ENCODE results near the gene STX8.
"Not testable (repeated sequence)": the region's sequence is repeated elsewhere in the genome, so short reads cannot be mapped to it uniquely, and the experiment has no call there.

STX8 gene, protein sequence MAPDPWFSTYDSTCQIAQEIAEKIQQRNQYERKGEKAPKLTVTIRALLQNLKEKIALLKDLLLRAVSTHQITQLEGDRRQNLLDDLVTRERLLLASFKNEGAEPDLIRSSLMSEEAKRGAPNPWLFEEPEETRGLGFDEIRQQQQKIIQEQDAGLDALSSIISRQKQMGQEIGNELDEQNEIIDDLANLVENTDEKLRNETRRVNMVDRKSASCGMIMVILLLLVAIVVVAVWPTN

GRCh38 chr17:9575381-9576101 is at the start of gene STX8:
TSS of gene STX8 (minus strand) at chr17:9575820. CDS start at chr17:9575808, 12 bp downstream.
- DNase-seq (ENCODE audit: low spot score), result peak; percentile 93

- DNase-seq (ENCODE audit: low spot score), result no peak
These were observed 47.3 kb upstream of the STX8 start for GRCh38 chr17:9622961-9623360.

GRCh38 chr17:9615486-9615885 is 39.9 kb upstream of the STX8 start:
- no peak for DNase-seq (ENCODE audit: low spot score)

DNA sequence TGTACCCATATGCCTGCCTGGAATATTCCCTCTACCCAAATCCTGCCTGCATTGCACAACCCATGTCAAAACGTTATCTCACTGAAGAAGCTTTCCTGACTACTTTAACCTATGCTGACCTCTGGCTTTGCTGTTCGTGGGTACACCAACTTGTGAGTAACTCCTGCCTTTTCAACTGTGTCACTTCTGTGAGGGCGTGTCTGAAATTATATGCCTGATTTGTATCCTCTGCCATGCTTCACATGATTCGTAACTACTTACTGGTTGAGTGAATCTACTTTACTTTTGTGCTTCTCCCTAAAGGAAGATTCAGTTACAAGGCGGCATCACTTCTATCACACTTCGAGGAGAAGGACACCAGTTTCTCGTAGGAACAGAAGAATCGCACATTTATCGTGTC is 36.4 kb upstream of the STX8 start:
- DNase-seq (ENCODE audit: low spot score), result peak; percentile 88

DNA sequence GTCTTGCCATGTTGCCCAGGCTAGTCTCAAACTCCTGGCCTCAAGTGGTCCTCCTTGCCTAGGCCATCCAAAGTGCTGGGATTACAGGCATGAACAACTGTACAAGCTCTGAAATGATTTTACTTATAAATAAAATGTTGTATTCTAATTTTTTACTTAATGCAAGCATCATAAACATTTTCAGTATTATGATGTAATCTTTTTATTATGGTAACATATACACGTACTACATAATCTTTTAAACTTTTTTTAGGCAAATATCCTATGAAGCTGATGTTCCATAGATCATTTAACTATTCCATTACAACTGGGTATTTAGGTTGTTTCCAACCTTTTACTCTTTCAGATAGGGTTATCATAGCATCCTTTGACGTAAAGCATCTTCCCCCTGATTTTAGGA is 35.9 kb upstream of the STX8 start:
- DNase-seq (ENCODE audit: low spot score), result no peak

GRCh38 chr17:9607058-9607457 is 31.4 kb upstream of the STX8 start:
- peak; percentile 7 for DNase-seq (ENCODE audit: low spot score)

- DNase-seq (ENCODE audit: low spot score), result no peak
These were observed 30.8 kb upstream of the STX8 start for GRCh38 chr17:9606453-9606852.

DNA sequence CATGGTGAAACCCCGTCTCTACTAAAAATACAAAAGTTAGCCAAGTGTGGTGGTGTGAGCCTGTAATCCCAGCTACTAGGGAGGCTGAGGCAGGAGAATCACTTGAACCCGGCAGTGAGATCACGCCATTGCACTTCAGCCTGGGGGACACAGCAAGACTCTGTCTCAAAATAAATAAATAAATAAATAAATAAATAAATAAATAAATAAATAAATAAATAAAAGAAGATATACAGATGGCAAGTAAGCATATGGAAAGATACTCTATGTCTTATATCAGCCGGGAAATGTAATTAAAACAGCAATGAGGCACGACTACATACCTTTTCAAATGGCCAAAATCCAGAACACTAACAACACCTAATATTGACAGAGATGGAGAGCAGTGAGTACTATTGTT is 29.0 kb upstream of the STX8 start:
- DNase-seq (ENCODE audit: low spot score), result not testable (repeated sequence)

GRCh38 chr17:9598661-9599060 is 23.0 kb upstream of the STX8 start:
- DNase-seq (ENCODE audit: low spot score), result no peak

DNA sequence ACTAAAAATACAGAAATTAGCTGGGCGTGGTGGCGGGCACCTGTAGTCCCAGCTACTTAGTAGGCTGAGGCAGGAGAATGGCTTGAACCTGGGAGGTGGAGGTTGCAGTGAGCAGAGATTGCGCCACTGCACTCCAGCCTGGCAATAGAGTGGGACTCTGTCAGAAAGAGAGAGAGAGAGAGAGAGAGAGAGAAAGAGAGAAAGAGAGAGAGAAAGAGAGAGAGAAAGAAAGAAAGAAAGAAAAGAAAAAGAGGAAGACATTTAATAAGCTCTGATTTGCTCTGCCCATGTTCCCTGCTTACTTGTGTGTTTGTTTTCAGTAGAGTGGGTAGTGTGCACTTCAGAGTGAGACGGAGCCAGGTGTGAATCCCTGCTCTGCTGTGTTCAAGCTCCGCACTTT is 22.0 kb upstream of the STX8 start:
- DNase-seq (ENCODE audit: low spot score), result not testable (repeated sequence)

GRCh38 chr17:9594065-9594464 is 18.4 kb upstream of the STX8 start:
- no peak for DNase-seq (ENCODE audit: low spot score)

DNA sequence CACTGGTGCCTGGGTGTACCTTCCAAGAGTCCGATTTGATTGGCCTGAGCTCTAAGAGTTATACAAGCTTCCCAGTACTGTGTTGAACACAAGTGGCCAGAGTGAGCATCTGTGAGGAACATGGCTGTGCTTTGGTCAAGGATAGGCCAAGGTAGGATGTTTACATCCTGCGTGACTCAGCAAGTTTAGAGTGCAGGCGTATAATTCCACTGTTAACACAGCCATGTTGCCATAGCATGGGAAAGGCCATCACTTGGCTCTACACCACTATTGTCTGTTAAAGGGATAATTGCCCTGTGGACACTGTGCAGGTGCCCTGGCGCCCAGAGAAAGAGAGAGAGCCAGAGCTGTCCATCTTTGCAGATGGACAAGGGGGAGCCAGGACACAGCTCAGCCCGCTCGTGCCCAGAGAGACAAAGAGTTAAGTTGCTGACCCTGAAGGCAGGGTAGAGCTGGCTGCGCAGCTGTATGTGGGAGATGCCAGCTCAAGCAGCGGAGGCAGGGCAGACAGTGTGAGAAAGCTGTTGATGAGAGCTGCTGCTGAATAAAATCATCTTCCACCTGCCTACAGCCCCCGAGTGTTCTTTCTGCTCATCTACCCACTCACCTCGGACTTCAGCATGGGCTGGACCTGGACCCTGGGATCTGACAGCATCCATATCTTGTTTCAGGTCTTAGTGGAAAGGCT is 12.5 kb upstream of the STX8 start:
- no peak for DNase-seq (ENCODE audit: low spot score)

DNA sequence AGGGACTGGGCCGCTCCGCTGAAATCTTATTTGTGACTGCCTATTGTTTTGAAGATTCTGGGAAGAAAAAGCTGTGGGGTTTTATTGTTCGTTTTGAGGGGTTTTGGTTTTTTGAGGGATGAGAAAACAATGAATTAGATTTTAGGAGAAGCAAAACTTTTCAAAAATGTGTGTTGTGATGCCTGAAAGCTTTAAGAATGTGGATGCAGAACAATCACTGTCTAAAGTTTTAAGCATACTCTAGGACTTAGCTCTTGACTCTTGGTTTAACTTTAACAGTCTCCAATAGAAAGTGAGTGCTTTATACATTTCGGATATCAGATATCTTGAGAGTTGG is 1.7 kb upstream of the STX8 start:
- DNase-seq (ENCODE audit: low spot score), result no peak

- DNase-seq (ENCODE audit: low spot score), result peak; percentile 81
These were observed 1.1 kb upstream of the STX8 start, which contains the start of gene CFAP52 for GRCh38 chr17:9576521-9577372. TSS of gene CFAP52 (plus strand) at chr17:9576642. CDS start at chr17:9576696, 54 bp downstream.

DNA sequence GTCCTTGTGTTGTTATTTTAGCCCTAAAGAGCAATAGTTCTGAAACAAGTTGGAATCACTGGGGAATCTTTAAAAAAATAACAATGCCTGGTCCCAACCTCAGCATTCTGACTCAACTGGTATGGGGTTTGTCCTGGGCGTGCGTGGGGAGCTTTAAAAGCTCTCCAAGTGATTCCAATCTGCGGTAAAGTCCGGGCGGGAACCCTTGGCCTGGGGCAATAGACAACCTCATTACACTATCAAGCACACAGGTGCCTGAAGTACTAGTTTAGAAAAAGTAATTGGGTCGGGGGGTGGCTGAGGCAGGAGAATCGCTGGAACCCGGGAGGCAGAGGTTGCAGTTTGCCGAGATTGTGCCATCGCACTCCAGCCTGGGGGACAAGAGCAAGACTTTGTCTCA is 4.4 kb downstream of the STX8 start:
- DNase-seq (ENCODE audit: low spot score), result no peak

DNA sequence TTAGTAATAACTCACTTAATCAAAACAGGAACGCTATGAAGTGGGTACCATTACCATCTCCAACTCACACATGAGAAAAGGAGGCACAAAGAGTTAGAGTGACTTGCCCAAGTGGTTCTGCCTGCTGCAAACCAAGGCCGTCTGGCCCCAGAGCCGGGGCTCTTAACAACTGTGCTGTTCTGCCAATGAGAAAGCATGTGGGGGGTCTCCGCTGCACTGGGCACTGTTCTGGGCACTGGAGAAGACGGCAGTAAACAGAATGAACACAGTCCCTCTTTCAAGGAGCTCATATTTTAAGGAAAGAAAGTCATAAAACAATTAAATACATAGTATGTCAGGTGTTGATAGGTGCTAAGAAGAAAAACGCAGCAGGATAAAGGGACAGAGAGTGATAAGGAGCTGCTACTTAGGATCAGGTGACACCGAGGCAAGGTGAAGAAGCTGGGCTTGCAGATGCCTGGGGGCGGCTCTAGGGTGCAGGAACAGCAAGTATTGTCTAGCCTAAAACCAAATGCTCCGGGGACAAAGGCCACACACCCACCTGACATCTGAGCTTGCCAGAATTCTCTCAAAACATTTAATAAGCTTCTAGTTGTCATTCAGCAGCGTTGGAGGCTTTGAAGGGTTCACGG is 6.5 kb downstream of the STX8 start:
- no peak for DNase-seq (ENCODE audit: low spot score)

DNA sequence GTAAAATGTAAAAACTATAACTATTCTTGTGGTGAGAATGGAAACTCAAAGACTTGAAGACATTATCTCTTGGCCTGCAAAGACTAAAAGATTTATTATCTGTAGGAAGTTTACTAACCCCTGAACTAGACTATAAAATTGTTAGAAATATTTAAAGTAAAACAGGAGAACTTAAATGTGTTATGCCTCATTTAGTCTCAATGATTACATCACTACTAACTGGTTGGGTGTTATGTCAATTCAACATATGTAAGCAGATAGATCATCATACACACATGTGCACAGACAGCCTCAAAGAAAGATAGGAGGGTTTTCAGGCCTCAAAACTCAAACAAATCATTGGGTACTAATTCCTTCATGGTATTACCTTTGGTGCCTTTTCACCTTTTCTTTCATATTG is 7.6 kb downstream of the STX8 start:
- DNase-seq (ENCODE audit: low spot score), result no peak

DNA sequence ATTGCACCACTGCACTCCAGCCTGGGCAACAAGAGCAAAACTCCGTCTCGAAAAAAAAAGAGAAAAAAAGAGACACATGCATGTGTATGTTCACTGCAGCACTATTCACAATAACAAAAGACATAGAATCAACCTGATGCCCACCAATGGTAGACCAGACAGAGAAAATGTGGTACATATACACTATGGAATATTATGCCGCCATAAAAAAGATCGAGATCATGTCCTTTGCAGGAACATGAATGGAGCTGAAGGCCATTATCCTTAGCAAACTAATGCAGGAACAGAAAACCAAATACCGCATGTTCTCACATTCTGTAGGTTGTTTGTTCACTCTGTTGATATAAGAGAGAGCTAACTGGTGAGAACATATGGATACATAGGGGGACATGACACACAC is 8.9 kb downstream of the STX8 start:
- not testable (repeated sequence) for DNase-seq (ENCODE audit: low spot score)

GRCh38 chr17:9566067-9566466 is 9.6 kb downstream of the STX8 start:
- no peak for DNase-seq (ENCODE audit: low spot score)

GRCh38 chr17:9564104-9564503 is 11.5 kb downstream of the STX8 start:
- no peak for DNase-seq (ENCODE audit: low spot score)

DNA sequence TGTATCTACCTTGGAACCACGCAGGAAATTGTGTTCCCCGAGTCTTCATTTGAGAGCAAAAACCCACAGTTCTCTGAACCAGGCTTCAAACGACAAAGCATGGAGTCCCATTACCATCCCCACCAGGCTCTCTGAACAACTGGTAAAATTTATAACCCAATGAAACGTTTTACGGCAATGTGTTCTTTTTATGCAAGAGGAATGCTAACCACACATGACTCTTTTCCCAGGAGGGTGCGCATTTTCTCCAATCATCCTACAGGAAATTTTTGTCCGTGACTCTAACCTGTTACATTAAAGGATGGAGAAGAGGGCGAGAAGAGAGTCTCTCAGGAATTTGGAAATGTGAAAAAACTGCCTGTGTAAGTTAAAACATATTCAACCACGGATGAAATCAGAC is 17.8 kb downstream of the STX8 start:
- no peak for DNase-seq (ENCODE audit: low spot score)

All from kidney tubule cell (primary cell).